NCI-H1092 (cell line): ENCODE data around the gene FMC1.
"Not testable (repeated sequence)": the region's sequence is repeated elsewhere in the genome, so short reads cannot be mapped to it uniquely, and the experiment has no call there.

Experiments used
- DNase-seq: peaks from one replicate; lab custom pipeline; 2025; lab: John Stamatoyannopoulos, UW

The FMC1 gene, protein sequence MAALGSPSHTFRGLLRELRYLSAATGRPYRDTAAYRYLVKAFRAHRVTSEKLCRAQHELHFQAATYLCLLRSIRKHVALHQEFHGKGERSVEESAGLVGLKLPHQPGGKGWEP

DNA sequence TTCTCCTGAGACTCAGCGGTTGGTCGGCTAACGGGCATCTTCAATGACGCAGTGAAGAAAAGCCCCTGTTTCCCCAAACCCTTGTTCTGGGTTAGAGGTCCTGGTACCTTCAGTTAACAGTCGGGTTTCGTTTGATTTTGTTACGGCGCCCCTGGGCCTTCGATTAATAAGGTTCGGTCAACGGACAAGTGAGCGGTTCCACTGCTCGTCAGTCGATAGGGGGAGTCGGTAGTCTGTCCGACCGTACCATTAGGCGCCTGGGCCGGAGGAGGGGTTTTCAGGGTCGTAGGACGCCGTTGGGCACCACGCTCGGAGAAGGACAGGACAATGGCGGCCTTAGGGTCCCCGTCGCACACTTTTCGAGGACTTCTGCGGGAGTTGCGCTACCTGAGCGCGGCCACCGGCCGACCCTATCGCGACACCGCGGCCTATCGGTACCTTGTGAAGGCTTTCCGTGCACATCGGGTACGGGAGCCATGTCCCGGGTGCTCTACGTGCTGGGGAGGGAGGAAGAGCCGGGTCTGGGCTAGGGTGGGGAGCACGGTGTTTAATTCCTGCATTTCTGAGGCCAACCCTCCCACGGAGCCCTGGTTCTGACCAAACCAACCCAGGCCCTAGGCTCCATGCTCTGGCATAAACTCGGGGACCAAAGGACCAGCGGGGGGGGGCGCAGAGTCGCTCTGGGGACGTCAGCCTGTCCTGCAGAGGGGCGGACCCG is at the start of gene FMC1:
Gene FMC1 (plus strand): TSS at position 280 of the 718 bp plus-strand sequence. CDS start 48 bp downstream, at position 328.
- peak; percentile 94 for DNase-seq

DNA sequence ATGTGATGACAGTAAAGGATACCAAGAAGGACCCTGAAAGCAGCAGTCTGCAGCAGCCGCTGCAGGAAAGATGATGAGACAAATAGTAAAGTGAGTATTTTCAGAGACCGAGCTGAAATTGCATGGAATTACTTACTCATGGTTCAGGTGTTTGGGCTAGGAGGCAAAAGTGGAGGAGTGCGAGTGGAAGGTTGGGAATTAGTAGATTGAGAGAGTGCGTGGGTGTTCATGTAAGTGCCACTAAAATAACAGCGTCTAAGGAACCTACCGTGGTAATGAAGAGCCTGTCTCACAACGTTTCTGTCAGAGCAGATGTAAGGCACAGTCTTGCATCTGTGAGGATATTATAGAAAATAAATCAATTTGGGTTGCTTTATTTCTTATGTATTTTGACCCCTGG is 48.3 kb upstream of the FMC1 start:
- no peak for DNase-seq

DNA sequence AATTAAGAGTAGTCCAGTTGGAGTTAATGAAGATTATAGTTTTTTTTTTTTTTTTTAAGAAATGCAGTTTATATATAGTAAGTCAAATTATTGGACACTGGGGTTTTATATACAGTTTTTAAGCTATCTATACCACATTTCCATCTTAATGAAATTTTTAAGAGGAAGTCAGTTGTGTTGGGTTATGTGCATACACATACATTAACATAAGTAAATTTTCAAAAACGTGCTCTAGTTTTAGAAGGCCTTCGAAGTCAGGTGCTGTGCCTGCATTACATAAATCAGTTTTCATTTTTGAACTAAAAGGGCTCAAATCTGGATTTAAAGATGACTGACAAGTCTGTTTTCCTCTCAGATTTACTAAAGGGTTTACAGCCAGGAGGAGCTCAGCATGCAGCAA is 47.6 kb upstream of the FMC1 start:
- DNase-seq: no peak

DNA sequence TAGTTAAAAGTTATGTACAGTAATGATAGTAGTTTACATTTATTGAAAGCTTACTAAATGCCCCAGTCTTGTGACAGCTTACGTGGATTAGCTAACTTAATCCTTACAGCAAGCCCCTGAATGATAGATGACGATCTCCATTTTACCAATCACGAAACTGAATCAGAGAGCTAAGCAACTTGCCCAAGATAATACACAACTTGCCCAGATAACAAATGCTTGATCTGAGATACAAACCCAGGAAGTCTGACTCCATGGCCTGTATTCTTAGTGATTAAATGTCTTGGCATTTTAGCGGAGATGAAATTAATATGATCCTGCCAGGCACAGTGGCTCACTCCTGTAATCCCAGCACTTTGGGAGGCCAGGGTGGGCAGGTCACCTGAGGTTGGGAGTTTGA is 46.9 kb upstream of the FMC1 start:
- DNase-seq: no peak

DNA sequence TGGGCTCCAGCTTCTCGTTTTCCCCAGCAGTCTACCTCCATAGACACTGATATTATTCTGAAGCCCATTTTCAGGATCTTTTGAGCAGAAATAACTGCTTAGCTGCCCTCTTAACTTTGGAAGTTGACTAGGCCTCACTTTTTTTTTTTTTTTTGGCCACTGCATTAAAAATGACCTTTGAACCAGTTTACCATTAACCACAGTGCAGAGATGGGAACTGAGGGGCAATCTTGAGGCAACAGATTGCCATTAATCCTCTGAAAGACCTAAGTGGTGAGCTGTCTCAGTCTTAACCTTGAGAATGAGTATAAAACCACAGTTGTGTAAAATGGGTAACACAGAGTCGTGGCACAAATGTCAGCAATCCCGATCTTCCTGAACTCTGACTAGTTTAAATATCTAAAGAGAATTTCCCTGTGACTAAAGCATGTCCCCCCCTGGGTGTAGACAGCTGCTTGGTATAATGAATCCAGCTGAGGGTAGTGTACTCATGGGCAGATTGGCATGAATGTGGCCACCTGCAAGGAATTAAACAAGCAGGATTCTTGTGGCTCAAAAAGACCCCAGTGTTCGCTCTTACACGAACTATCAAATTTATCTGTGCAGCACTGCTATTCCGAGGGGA is 46.1 kb upstream of the FMC1 start:
- no peak for DNase-seq

DNA sequence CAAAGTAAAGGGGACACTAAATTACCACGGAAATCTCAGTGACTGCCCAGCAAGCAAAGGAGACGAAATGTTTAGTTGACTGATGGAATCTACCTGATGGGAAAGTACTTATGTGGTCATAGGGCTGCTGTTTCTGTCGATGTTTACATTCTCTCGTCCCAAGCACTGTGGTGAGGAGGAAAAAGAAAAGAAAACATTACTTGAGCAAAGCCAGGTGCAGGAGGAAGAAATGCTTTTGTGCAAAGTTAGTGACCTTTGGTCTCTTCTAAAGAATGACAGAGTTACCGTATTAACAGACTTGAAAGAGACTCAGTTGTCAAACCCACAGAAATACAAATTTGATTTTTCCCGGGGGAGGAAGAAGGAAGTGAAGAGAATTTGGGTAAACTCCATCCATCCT is 43.3 kb upstream of the FMC1 start:
- DNase-seq: no peak

DNA sequence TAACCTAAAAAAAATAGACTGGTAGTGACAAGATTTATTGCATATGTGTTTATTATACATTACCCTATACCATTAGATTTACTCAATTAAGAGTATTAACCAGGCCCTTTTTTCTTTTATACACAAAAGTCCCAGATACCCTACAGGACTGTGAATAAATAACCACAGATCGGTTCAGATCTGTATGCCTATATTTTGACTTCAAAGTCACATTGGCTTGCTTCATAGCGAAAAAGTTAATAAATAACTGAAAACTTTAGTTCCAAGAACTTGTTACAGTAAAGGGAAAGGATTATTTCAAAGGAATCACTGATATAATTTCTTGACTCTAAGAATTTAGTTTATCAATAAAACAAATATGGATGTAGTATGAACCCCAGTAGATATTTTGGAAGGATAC is 41.8 kb upstream of the FMC1 start:
- no peak for DNase-seq

DNA sequence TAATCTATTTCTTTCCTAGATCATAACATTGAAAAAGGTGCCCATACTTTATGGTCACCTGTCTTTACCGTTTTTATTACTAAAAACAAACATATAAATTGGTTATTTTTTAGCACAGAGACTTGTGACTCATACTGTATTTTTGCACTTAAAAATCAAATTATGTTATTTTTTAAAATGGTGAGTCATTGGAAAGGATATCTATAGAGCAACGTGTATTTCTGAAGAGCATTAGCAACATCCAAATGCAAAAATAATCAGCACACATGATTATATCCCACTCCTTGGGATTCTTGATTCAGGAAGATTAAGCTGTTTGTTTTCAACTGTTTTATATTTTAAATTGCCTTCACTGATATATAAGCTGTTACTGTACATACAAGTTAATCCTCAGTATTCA is 40.7 kb upstream of the FMC1 start:
- no peak for DNase-seq

DNA sequence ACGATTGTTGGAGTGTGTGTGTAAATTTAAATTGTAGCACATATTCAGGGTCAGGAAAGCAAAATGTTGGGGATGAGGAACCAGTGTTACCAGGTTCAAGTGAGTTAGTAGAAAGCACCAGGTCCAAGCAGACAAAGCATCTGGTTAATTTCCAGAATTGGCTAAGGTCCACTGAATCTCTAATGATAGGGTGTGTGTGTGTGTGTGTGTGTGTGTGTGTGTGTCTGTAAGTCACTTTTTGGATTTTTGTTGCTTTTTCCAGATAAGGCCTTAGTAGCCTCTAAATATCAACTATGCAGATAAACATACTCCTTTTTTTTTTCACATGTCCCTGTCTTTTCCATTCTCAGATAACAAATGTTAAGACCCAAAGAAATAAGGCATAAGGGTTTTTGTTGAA is 36.6 kb upstream of the FMC1 start:
- no peak for DNase-seq

DNA sequence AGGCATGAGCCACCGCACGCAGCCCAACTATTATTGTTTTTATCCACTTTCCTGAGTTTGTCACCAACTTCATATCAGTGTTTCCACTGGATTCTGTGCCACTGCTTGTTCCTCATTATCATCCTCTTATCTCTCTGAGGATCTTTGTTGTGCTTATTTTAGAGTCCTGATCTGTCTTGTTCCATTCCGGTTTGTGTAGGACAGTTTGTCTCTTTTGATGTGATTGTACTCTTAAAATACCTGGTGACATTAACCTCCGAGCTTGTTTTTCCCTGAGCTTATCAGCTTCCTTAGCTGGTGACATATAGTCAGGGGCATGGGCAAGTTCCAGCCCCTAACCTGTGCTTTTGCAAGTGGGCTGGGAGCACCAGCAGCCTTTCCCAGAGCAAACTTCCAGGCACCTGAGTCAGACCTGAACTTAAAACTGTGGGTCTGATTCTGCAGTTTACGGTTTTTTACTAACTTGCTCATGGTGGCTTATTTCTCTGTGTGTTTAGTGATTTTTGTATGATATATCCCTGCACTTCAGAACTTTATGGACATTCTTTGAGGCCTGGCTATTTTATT is 23.1 kb upstream of the FMC1 start:
- DNase-seq: no peak

DNA sequence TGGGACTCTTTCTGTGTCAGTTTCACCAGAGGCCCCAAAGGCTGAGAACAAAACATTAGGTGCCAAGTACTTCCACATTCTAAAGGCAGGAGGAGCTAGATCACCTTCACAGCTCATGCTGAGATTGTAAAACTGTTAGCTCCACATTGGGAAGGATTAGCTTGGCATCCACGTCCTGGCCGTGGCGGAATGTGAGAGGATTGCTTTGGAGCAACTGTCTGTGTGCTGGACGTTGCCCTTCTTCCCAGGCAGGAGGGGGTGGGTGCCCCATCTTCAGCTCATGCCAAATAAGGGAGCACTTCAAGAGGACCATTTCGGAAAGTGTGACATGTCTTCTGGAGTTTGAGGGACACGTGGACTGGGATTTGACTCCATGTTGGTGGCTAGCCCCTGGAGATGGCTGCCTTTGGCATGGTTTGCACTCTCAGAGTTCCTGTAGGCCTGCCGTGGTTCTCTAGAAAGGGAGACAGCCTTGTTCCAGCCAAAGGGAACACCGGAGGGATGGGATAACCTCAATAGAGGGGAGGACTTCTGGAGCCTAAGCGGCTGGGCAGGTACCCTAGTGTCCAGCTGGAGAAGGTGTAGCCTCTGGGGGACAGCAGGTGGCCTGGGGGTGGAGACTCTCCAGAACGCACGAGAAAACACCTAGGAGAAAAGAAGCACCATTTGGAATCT is 19.9 kb upstream of the FMC1 start:
- DNase-seq: no peak

DNA sequence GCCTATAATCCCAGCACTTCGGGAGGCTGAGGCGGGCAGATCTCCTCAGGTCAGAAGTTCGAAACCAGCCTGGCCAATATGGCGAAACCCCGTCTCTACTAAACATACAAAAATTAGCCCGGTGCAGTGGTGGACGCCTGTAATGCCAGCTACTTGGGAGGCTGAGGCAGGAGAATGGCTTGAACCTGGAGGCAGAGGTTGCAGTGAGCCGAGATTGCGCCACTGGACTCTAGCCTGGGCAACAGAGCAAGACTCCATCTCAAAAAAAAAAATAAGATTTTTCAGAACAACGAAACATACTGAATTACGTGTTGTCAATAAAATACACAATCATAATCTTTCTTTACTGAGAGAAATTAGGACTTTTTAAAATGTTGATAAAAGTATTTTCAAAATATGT is 16.4 kb upstream of the FMC1 start:
- not testable (repeated sequence) for DNase-seq

DNA sequence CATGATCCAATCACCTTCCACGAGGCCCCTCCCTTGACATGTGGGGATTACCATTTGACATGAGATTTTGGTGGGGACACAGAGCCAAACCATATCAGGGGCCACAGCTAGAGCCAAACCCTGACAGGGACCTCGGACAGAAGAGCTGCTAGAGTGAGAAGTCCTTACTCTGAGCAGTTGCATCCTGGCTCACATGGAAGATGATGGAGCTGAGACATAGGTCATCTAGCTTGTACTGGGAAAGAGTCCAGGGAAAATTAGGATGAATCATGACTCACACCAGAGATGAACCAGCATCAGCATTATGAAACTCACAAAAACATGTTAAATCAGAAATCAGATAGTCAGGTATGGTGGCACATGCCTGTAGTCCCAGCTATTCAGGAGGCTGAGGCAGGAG is 12.8 kb upstream of the FMC1 start:
- DNase-seq: no peak

DNA sequence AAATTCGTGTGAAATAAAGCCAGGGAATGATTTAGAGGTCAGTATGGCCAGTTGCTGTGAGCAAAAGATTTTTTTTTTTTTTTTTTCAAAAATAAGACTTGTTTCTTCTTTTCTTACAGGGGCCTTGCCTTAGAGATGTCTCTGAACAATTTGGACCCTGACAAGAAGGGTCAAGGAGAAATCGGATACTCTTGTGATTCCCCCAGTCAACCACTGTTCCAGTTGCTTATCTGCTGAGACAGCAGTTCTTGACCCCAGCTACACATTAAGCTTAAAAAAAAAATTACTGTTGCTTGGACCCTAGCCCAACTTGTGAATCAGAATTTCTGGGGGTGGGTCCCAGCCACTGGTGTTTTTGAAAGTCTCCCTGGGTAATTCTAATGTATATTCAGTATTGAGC is 12.0 kb upstream of the FMC1 start:
- DNase-seq: no peak

DNA sequence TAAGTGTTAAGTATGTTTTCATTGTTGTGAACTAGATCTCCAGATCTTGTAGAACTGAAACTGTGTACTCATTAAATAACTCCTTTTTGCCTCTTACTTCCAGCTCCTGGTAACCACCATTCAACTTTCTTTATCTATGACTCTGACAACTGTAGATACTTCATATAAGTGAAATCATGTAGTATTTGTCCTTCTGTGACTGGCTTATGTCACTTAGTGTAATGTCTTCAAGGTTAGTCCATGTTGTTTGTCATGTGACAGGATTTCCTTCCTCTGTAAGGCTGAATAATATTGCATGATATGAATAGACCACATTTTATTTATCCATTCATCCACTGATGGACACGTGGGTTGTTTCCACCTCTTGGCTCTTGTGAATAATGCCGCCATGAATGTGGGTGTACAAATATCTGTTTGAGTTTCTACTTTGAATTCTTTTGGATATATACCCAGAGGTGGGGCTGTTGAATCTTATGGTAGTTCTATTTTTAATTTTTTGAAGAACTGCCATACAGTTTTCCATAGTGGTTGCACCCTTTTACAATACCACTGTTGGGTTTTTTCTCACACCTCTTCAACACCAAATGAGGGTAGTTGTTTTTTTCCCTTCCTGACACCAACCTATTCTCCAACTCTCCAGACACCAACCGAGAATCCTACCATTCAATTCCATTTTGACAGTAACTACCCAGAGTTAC is 10.7 kb upstream of the FMC1 start:
- DNase-seq: no peak

DNA sequence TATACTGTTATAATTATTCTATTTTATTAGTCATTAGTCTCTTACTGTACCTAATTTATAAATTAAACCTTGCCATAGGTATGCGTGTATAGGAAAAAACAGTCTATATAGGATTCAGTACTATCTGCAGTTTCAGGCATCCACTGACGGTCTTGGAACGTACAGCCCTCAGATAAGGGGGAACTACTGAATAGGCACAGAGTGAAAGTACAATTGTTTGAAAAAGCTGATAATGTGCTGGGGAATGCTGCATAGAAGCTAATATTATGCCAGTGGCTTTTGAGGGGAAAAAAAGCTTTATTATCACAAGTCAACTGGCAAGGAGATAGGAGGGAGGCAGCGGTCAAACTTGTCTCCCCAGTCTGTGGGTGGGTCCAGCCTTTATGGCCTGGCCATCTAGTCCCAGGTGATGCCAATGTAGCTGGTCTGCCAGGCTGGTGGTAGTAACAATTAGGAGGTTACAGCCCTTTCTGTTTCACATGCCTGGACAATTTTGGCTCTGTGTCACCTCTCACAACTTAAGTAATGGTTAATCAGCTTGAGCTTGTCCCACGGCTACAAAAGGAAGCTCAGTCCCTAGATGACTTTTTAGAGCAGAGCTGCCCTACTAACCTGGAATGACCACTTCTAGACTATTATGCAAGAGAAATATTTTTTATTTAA is 8.3 kb upstream of the FMC1 start:
- DNase-seq: no peak

DNA sequence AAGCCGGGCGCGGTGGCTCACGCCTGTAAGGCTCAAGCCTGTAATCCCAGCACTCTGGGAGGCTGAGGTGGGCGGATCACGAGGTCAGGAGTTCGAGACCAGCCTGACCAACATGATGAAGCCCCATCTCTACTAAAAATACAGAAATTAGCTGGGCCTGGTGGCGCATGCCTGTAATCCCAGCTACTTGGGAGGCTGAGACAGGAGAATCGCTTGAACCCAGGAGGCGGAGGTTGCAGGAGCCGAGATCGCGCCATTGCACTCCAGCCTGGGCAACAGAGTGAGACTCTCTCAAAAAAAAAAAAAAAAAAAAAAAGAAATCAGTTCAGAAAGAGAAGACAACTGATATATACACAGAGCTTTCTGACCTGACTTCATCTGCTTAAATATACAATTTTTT is 7.7 kb upstream of the FMC1 start:
- DNase-seq: not testable (repeated sequence)

DNA sequence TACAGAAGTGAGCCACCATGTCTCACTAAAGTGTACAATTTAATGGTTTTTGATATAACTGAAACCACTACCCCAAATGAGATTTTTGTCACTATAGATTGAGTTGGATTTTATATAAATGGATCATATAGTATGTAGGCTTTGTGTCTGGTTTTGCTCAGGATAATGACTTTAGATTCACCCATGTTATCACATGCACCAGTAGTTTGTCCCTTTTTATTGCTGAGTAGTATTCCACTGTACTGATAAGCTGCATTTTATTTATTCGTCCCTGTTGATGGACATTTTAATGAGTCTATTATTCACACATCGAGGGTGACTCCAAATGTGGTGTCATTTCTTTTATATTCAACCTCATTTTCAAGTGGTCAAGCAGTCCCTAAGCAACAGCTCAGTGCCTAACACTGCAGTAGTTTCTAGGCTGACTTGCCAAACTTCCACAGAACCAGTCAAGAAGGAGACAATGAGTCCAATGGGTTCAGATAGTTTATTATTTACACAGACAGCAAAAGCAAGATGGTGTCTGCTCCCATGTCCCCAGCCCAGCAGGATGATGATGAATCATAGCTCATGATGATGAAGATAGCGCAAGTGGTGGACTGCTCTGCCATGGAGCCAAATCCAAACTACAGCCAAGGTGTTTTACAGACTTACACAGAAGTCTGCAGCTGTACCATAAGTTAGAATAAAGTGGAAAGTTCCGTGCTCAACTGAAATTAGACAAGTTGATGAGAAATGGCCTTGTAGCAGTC is 6.6 kb upstream of the FMC1 start:
- DNase-seq: no peak

DNA sequence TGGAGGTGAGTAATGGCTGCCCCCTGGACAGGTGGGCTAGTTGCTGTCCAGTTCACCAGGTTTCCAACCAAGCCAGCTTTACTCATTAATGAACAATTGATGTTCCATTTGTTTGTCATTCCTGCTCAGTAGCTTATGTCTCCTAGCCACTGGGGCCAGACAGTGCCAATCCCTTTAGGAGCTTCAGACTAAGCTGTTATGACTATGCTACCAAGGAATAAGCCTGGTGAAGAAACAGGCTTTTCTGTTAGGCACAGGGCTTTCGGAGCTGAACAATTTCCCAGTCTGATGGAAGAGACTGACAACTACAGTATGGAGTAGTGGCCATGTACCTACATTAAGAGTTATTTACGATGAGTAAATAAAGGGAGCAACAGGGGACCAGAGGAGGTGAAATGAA is 2.1 kb upstream of the FMC1 start:
- DNase-seq: no peak

DNA sequence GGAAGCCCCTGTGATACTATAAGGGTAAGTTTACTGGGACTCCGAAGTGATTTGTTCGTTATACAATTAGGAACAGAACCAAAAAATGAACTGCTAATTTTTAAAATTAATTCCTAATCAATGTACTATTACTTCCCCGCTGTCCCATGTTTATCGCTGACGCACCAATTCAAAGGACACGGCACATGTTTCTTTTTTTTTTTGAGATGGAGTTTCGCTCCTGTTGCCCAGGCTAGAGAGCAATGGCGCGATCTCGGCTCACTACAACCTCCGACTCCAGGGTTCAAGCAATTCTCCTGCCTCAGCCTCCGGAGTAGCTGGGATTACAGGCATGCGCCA is 1.5 kb upstream of the FMC1 start:
- DNase-seq: no peak
